ENCODE results near the gene DCBLD1. TPM values are rescaled to one million over a fixed set of nuclear protein-coding genes. Genes with fewer than 3 reads are reported as not detected.

The DCBLD1 gene
- total RNA-seq, 1 donor from 2014 or later = 7.5 TPM

GRCh38 chr6:117485433-117485832 lies 3.0 kb downstream of the DCBLD1 start:
- Histone ChIP-seq H3K9ac (no peak overlapping the region), H3K9me3 (ENCODE audit: low read depth) (no peaks in the 10 kb centered on the region), H4K20me1 (ENCODE audit: low read depth) (peaks cover 7% of the 10 kb centered on the region), H2AFZ (replicated peaks) (no peak overlapping the region), H3K4me3 (no peak overlapping the region), H3K4me1 (no peaks in the 10 kb centered on the region), H3K27me3 (peaks cover 46% of the 10 kb centered on the region), H3K36me3 (no peaks in the 10 kb centered on the region), H3F3A (ENCODE audit: low read depth) (peaks cover 21% of the 10 kb centered on the region), H3K27ac (no peak overlapping the region), H3K4me2 (no peak overlapping the region), H3K79me2 (ENCODE audit: low read depth) (no peaks in the 10 kb centered on the region)
- H3K4me3 Mint-ChIP-seq = no peak overlapping the region
- H3K36me3 Mint-ChIP-seq = peaks cover 10% of the 10 kb centered on the region
- H3K27me3 Mint-ChIP-seq (ENCODE audit: insufficient read depth, low read depth) = peaks cover 18% of the 10 kb centered on the region
- H3K27ac Mint-ChIP-seq = no peak overlapping the region
- TF ChIP-seq EZH2 (IDR thresholded peaks at IDR 0.05) (no peak), EZH2phosphoT487 (IDR thresholded peaks at IDR 0.05) (no peak), CTCF (IDR thresholded peaks at IDR 0.05) (no peak)
- H3K9me3 Mint-ChIP-seq = peaks cover 9% of the 10 kb centered on the region
- H3K4me1 Mint-ChIP-seq = peaks cover 5% of the 10 kb centered on the region
- no peak for DNase-seq (ENCODE audit: low spot score)

GRCh38 chr6:117487821-117488220 lies 5.3 kb downstream of the DCBLD1 start:
- H3K4me1 Mint-ChIP-seq = no peaks in the 10 kb centered on the region
- no peak for DNase-seq (ENCODE audit: low spot score)
- TF ChIP-seq EZH2phosphoT487 (IDR thresholded peaks at IDR 0.05) (no peak), EZH2 (IDR thresholded peaks at IDR 0.05) (no peak), CTCF (IDR thresholded peaks at IDR 0.05) (no peak)
- no peak overlapping the region for H3K27ac Mint-ChIP-seq
- no peaks in the 10 kb centered on the region for H4K20me1 ChIP-seq (ENCODE audit: low read depth)
- peaks cover 10% of the 10 kb centered on the region for H3F3A ChIP-seq (ENCODE audit: low read depth)
- H3K4me3 Mint-ChIP-seq = no peak overlapping the region
- no peaks in the 10 kb centered on the region for H3K4me1 ChIP-seq
- no peaks in the 10 kb centered on the region for H3K9me3 ChIP-seq (ENCODE audit: low read depth)
- no peak overlapping the region for H3K4me3 ChIP-seq
- peaks cover 22% of the 10 kb centered on the region for H3K27me3 ChIP-seq
- no peaks in the 10 kb centered on the region for H3K79me2 ChIP-seq (ENCODE audit: low read depth)
- no peaks in the 10 kb centered on the region for H3K36me3 ChIP-seq
- no peak overlapping the region for H3K27ac ChIP-seq
- peaks cover 10% of the 10 kb centered on the region for H3K36me3 Mint-ChIP-seq
- no peak overlapping the region for H3K4me2 ChIP-seq
- peaks cover 9% of the 10 kb centered on the region for H3K9me3 Mint-ChIP-seq
- H3K27me3 Mint-ChIP-seq (ENCODE audit: insufficient read depth, low read depth) = peaks cover 5% of the 10 kb centered on the region
- no peak overlapping the region for H3K9ac ChIP-seq
- H2AFZ ChIP-seq (replicated peaks) = no peak overlapping the region

DNA sequence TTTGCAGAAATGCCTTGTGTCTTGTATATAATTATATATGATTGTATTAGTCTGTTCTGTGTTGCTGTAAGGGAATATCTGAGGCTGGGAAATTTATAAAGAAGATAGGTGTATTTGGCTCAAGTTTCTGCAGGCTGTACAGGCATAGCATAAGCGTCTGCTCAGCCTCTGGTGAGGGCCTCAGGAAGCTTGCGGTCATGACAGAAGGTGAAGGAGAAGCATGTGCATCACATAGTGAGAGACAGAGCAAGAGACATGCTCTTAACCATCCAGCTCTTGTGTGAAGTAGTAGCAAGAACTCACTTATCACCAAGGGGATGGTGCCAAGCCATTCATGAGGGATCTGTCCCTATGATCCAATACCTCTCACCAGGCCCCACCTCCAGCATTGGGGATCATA lies 6.5 kb downstream of the DCBLD1 start:
- Histone ChIP-seq H3F3A (ENCODE audit: low read depth) (no peaks in the 10 kb centered on the region), H3K9me3 (ENCODE audit: low read depth) (no peaks in the 10 kb centered on the region), H4K20me1 (ENCODE audit: low read depth) (no peaks in the 10 kb centered on the region), H3K4me1 (no peaks in the 10 kb centered on the region), H3K79me2 (ENCODE audit: low read depth) (no peaks in the 10 kb centered on the region), H3K36me3 (no peaks in the 10 kb centered on the region), H3K27me3 (peaks cover 11% of the 10 kb centered on the region), H3K9ac (no peak overlapping the region), H3K4me3 (no peak overlapping the region), H3K4me2 (no peak overlapping the region), H3K27ac (no peak overlapping the region), H2AFZ (replicated peaks) (no peak overlapping the region)
- H3K4me1 Mint-ChIP-seq = no peaks in the 10 kb centered on the region
- H3K4me3 Mint-ChIP-seq = no peak overlapping the region
- H3K27me3 Mint-ChIP-seq (ENCODE audit: insufficient read depth, low read depth) = peaks cover 2% of the 10 kb centered on the region
- H3K9me3 Mint-ChIP-seq = peaks cover 9% of the 10 kb centered on the region
- H3K27ac Mint-ChIP-seq = no peak overlapping the region
- TF ChIP-seq CTCF (IDR thresholded peaks at IDR 0.05) = no peak
- TF ChIP-seq EZH2phosphoT487 (IDR thresholded peaks at IDR 0.05) = no peak
- TF ChIP-seq EZH2 (IDR thresholded peaks at IDR 0.05) = no peak
- no peak for DNase-seq (ENCODE audit: low spot score)
- peaks cover 10% of the 10 kb centered on the region for H3K36me3 Mint-ChIP-seq

All from neural progenitor cell (in vitro differentiated cells).